AG09319 (cell line): Measurements from ENCODE around the gene SOWAHA.

Experiments
- DNase-seq: peaks from one replicate; pipeline ENCODE4 v3.0.0-alpha.2; 2010; ENCODE audit warnings: low read depth; ENCODE audit errors: extremely low read depth
- CTCF ChIP-seq: IDR thresholded peaks from 2 replicates; pipeline ENCODE4 v1.5.1; 2011; ENCODE audit warnings: low read depth, mild to moderate bottlenecking, inconsistent platforms, low read length, moderate library complexity

SOWAHA gene

DNA sequence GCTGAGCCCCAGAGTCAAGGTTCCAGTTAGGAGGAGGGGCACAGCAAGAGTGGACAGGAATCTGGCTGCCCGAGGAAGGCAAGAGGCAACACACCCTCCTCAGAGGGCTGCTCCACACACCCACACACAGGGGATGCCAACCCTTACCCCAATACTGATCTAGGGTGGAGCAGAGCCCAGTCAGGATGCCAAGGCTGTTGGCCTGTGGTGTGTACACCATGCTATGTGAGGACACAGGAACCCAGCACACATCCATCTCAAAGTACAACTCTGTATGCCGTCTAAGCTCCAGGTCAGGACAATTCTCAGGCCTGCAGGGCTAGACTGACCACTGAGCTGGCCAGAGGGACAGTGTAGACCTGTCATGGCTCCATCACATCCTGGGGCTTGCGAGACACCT lies 38.7 kb upstream of the SOWAHA start:
- TF ChIP-seq CTCF: no peak
- DNase-seq: no peak

GRCh38 chr5:132774896-132775295 lies 38.2 kb upstream of the SOWAHA start:
- no peak for TF ChIP-seq CTCF
- DNase-seq: no peak

DNA sequence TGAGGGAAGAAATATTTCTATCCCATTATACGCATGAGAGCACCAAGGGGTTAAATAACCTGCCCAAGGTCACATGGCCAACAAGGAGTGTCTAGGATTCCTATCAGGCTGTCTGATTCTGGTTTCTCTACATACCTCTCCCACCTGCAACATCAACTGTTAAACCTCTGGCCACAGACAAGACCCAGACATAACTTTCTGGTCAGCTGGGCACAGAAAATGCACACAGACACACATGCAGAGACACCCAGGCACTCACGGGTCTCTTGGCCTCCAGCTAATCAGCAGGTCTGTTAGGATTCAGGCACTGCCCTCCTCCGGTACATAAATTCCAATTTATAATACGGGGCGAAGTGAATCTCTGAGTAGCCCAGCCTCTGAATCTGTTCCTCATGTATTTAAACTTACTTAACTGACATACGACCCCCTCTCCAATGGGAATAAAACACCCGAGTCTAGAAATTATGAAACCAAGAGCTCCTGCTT lies 37.6 kb upstream of the SOWAHA start:
- no peak for DNase-seq
- TF ChIP-seq CTCF: no peak

GRCh38 chr5:132776131-132776937 lies 36.8 kb upstream of the SOWAHA start:
- TF ChIP-seq CTCF: no peak
- DNase-seq: no peak

- no peak for DNase-seq
- TF ChIP-seq CTCF: no peak
Observed at GRCh38 chr5:132776938-132777208, 36.2 kb upstream of the SOWAHA start.

DNA sequence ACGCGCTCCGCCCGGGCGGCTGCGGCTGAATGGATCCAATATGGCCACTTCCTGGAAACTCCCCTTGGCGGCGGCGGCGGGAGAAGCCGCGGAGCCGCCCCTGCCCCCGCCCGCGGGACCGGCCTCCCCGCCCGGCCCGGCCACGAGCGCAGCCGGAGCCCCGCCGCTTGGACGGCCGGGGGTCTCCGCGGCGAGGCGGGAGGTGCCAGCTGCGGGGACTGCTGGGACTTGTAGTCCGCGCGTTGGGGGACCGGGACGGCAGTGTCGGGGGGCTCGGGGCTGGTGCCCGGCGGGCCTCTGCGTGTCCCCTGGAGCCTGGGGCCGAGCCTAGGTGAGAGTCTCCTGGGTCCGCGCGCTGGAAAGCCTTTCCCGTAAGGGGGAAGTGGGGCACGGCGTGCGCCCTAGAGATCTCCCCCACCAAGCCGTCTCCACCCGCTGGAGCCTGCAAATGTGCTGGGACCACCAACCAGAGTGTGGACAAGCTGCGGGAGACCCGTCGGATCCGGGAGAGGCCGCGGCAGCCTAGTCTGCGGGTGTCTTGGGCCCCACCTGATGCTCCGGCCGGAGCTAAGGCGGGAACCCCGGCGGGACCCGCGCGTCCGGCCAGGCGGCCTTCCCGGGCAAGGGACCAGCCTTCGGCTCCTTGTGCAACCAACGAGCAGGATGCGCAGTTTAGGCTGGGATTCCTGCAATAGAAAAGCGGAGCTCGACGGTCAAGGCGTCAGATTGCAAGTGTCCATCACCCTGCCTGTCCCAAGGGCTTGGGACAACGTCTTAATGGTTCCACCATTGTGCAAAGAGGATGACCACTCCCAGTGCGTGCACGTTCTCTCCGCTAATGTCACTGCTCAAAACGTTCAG lies 35.7 kb upstream of the SOWAHA start, which contains the start of gene SEPTIN8:
Gene SEPTIN8, minus strand, starts transcription at position 31 of the 861 bp plus-strand sequence. CDS start 102 bp downstream, outside the sequence.
- TF ChIP-seq CTCF: no peak
- no peak for DNase-seq

- no peak for DNase-seq
- no peak for TF ChIP-seq CTCF
Observed at GRCh38 chr5:132778129-132778528, 35.0 kb upstream of the SOWAHA start.
